Right lobe of liver (tissue), 6 donors: ENCODE data around the gene CDC20B. TPM values are rescaled to one million over a fixed set of nuclear protein-coding genes. Genes with fewer than 3 reads are reported as not detected.

Source experiments
- ATAC-seq, 4 donors: fragments of 200-7000 bp; cut with Tn5 transposase; one replicate each; pipeline ENCODE4 v1.9.1; 2020; ENCODE audit warnings: mild to moderate bottlenecking in 4 of 4, moderate library complexity in 4 of 4
- DNase-seq, 3 donors: peaks; one replicate each; pipeline ENCODE4 v3.0.0-alpha.2; 2020
- H3K27ac ChIP-seq, 3 donors: fragments of 200-600 bp; one replicate each; pipeline ENCODE4 v1.8.0; 2022
- H3K27me3 ChIP-seq, 2 donors: fragments of 200-600 bp; one replicate each; pipeline ENCODE4 v1.8.0; 2022
- H3K36me3 ChIP-seq, 4 donors: fragments of 200-600 bp; sonication (generic) in 1 of 4; one replicate each; pipeline versions ENCODE4 v1.5.1 to v1.8.0; 2017 to 2022; ENCODE audit warnings: control low read depth in 1 of 4
- H3K4me1 ChIP-seq, 4 donors: fragments of 200-600 bp; sonication (generic) in 1 of 4; one replicate each; pipeline versions ENCODE4 v1.5.1 to v1.8.0; 2017 to 2022; ENCODE audit warnings: control low read depth in 1 of 4
- H3K4me3 ChIP-seq, 3 donors: fragments of 200-600 bp; one replicate each; pipeline ENCODE4 v1.8.0; 2022
- H3K9me3 ChIP-seq, 4 donors: fragments of 200-600 bp; sonication (generic) in 1 of 4; one replicate each; pipeline versions ENCODE4 v1.5.1 to v1.8.0; 2017 to 2022; ENCODE audit warnings: control low read depth in 1 of 4
- POLR2A ChIP-seq: fragments of 450-650 bp; IDR thresholded peaks from one replicate; pipeline ENCODE4 v1.6.1; 2017; ENCODE audit warnings: antibody characterized with exemption, mild to moderate bottlenecking
- WGBS: methylation state at CpG from one replicate; pipeline ENCODE4 v1.1.6; 2018; ENCODE audit warnings: low coverage, low lambda C conversion rate; ENCODE audit not compliant: insufficient coverage; ENCODE audit errors: missing lambda C conversion rate; 5-methylcytosine and 5-hydroxymethylcytosine counted together
- intact Hi-C, 2 donors: fragments of 100-400 bp; cut with DNase I; formaldehyde crosslinking; loops; one replicate each; pipeline versions ENCODE4 v1.11.2 to v1.14.1; 2022
- microRNA counts: library from miRNA; unstranded; fragments of <30 nt; microRNA quantifications from one replicate; lab custom pipeline; 2016
- microRNA-seq, 2 donors: library from miRNA; unstranded; fragments of <30 nt; microRNA quantifications; one replicate each; pipeline ENCODE4, GENCODE V29; 2019 to 2020
- small RNA-seq, 2 experiments: library from RNA; depleted of rRNA; stranded (forward); fragments of <200 nt; gene quantifications; one replicate each; pipeline ENCODE3, GENCODE V24; 2016
- total RNA-seq, 6 experiments: library from RNA; depleted of rRNA in 2 of 6; stranded (reverse); fragments of >200 nt in 2 of 6; fragmentation: NEBNext Ultra II Directional in 3 of 6; extraction: Animal tissue kit (Norgen Biotek cat#: 25700) in 3 of 6; gene quantifications; one replicate each; pipeline versions ENCODE4 v1.1.0 to v1.2.4, GENCODE V29; 2016 to 2023
- TF ChIP-seq, protein P1 (sequence below), 4 donors: fragments of 200-600 bp in 3 of 4; fragments of 450-650 bp in 1 of 4; IDR thresholded peaks; one replicate each; pipeline versions ENCODE4 v1.5.1 to v1.8.0; 2016 to 2022; ENCODE audit warnings: antibody characterized with exemption in 4 of 4, mild to moderate bottlenecking in 2 of 4
- donor health status: DM: no; HTN: yes; CAD: no.
- donor health status: DM: no; HTN: no; CAD: no.
- donor health status: DM: no; HTN: no; CAD: no.
- donor health status: DM: no; HTN: yes; CAD: no.
- donor health status: DM: no; HTN: yes; CAD: no.

The CDC20B gene
- total RNA-seq, 6 experiments from 2014 or later, result not detected

DNA sequence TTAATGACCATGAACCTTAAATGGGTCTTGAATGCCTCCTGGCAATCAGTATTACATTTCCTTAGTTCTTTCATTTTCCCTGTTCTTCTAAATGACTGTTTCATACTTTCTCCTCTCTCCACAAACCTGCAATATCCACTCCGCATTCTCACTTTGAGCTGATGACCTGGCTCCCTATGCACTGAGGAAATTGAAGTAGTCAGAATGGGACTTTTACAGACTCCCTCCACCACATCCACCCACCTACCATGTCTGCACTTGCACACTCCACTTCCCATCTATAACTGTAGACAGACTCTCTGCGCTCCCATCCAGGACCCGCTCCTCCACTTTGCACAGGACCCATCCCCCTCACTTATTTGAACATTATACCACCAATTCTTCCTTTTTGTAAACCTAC, 106.7 kb downstream of the CDC20B start:
- H3K27me3 ChIP-seq, result no peaks in the 10 kb centered on the region
- H3K27ac ChIP-seq, result no peak overlapping the region
- intact Hi-C loops, result no loop called here
- WGBS, result 93% methylated on average over 3 of the region's 3 CpGs
- DNase-seq, result no peak
- H3K9me3 ChIP-seq, result no peaks in the 10 kb centered on the region
- ATAC-seq, result no peak
- H3K4me1 ChIP-seq, result no peaks in the 10 kb centered on the region
- H3K4me3 ChIP-seq, result no peak overlapping the region
- TF ChIP-seq POLR2A, result no peak
- TF ChIP-seq, protein P1, sequence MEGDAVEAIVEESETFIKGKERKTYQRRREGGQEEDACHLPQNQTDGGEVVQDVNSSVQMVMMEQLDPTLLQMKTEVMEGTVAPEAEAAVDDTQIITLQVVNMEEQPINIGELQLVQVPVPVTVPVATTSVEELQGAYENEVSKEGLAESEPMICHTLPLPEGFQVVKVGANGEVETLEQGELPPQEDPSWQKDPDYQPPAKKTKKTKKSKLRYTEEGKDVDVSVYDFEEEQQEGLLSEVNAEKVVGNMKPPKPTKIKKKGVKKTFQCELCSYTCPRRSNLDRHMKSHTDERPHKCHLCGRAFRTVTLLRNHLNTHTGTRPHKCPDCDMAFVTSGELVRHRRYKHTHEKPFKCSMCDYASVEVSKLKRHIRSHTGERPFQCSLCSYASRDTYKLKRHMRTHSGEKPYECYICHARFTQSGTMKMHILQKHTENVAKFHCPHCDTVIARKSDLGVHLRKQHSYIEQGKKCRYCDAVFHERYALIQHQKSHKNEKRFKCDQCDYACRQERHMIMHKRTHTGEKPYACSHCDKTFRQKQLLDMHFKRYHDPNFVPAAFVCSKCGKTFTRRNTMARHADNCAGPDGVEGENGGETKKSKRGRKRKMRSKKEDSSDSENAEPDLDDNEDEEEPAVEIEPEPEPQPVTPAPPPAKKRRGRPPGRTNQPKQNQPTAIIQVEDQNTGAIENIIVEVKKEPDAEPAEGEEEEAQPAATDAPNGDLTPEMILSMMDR (IDR thresholded peaks at IDR 0.05), result no peak
- H3K36me3 ChIP-seq, result no peaks in the 10 kb centered on the region

DNA sequence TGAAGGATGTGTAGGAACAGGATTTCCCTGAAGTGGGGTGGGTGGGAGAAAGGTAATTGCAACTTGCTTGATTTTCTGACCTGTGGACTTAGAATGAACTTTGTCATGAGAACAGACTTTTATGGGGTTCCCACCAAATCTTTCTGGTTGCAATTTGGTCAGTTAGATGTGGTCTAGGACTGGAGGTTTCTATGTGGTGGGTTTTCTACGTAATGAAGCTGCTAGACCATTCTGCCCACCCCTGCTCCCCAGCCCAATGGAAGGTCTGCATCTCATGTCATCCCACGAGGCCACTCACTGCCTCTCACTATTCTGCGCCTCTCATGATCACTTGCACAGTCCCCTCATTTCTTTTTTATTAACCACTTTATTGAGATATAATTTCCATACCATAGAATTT, 108.5 kb downstream of the CDC20B start:
- Histone ChIP-seq H3K4me1 (no peaks in the 10 kb centered on the region), H3K4me3 (no peak overlapping the region), H3K27me3 (no peaks in the 10 kb centered on the region), H3K36me3 (no peaks in the 10 kb centered on the region), H3K9me3 (no peaks in the 10 kb centered on the region), H3K27ac (no peak overlapping the region)
- WGBS, result 74% methylated on average over 3 of the region's 3 CpGs
- DNase-seq (no peak), ATAC-seq (no peak)
- intact Hi-C loops, result no loop called here
- TF ChIP-seq POLR2A, result no peak
- TF ChIP-seq, protein P1 (IDR thresholded peaks at IDR 0.05), result no peak

DNA sequence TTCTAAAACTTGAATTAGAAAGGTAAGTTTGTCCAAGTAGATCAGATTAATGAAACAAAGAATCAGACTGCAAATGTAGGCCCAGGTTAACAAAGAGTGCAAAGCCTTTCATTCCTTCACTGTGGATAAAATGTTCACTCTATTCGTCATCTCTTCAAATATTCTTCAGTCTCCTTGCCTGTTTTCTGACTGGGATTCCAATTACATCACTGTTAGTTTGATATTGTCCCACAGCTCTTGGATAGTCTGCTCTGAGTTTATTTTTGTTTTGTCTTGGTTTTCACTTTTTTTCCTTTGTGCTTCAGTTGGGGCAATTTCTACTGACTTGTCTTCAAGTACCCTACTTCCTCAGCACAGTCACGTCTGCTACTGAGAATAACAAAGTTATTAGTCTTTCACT, 109.1 kb downstream of the CDC20B start:
- no peaks in the 10 kb centered on the region for H3K27me3 ChIP-seq
- DNase-seq, result no peak
- H3K36me3 ChIP-seq, result no peaks in the 10 kb centered on the region
- H3K27ac ChIP-seq, result no peak overlapping the region
- H3K9me3 ChIP-seq, result no peaks in the 10 kb centered on the region
- WGBS, result 58% methylated on average over 2 of the region's 2 CpGs
- no peak overlapping the region for H3K4me3 ChIP-seq
- no peaks in the 10 kb centered on the region for H3K4me1 ChIP-seq
- intact Hi-C loops, result no loop called here
- ATAC-seq, result no peak
- TF ChIP-seq, protein P1 (IDR thresholded peaks at IDR 0.05), result no peak
- TF ChIP-seq POLR2A, result no peak

DNA sequence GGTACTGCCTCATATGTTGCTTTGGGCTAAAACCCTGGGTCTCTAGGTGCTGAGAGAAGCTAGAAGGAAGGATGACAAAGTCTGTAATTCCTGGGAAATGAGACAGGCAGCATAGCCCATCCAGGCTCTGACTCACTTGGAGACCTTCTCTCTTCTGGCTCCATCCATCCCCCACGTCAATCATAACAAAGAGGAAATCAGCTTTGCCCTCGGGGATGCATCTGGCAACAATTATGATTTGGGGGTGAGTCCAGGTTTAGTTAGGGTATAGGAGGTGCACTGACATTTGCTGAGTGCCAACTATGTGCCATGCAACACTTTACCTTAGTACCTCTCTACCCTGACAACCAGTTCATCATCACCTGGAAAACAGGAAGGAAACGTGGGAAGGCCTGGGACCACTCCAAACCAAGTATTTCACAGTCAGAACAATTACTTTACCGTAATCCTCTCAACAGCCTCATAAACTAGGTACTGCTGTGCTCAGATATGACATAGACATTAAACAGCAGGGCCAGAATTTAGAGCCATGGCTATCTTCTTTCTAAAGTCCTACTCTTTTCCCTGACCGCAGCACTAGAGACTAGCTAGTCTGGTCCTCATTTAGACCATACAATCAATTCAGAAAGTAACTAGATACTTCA, 109.6 kb downstream of the CDC20B start:
- Histone ChIP-seq H3K9me3 (no peaks in the 10 kb centered on the region), H3K4me1 (no peaks in the 10 kb centered on the region), H3K27ac (no peak overlapping the region), H3K27me3 (no peaks in the 10 kb centered on the region), H3K4me3 (no peak overlapping the region), H3K36me3 (no peaks in the 10 kb centered on the region)
- DNase-seq (no peak), ATAC-seq (no peak)
- 64% methylated on average over 5 of the region's 5 CpGs for whole genome bisulfite sequencing
- TF ChIP-seq, protein P1 (IDR thresholded peaks at IDR 0.05), result no peak
- TF ChIP-seq POLR2A, result no peak
- intact Hi-C loops, result no loop called here

MicroRNAs within 50 kb of the gene (microRNA counts, 767-probe panel; counts per million panel counts)
- 237 counts per million for microRNA hsa-miR-449a (lab: Ali Mortazavi, UCI)
- 237 counts per million for microRNA hsa-miR-449b-5p (lab: Ali Mortazavi, UCI)
- microRNA hsa-miR-449c-5p (lab: Ali Mortazavi, UCI), result 237 counts per million

Small RNA genes lying within 50 kb of the gene (microRNA-seq; reads per million reads assigned to microRNA genes)
- gene MIR449A (10.7 to 11.0 reads per million in 2 donors), gene MIR449B (0 to 0.29 reads per million in 2 donors), gene MIR449C (0 reads per million in 2 donors)

Small RNA genes lying within 50 kb of the gene (small RNA-seq; reads per million reads assigned to genes)
- 0 to 0.10 reads per million in 2 experiments for gene MIR449A
- 0 reads per million in 2 experiments for gene MIR449B
- gene MIR449C, result 0 to 0.39 reads per million in 2 experiments

Other genes starting within 250 kb of the CDC20B start
- 1 to 10 TPM in 1 of 6 experiments, under 1 TPM in 3, not detected in 2; 0.24 to 2.6 (median 0.31) TPM for gene ESM1, start 187.6 kb downstream of the CDC20B start, total RNA-seq
- 1 to 10 TPM in 1 of 6 experiments, under 1 TPM in 5; 0.18 to 1.1 (median 0.56) TPM for gene GZMK, start 148.9 kb downstream of the CDC20B start, total RNA-seq
- 1 to 10 TPM in 4 of 6 experiments, under 1 TPM in 2; 0.53 to 2.9 (median 1.8) TPM for gene GZMA, start 70.5 kb downstream of the CDC20B start, total RNA-seq
- gene GPX8, start 13.0 kb downstream of the CDC20B start, total RNA-seq, result 1 to 10 TPM in 5 of 6 experiments, under 1 TPM in 1; 0.24 to 3.2 (median 1.4) TPM
- gene MCIDAS, start 54.1 kb upstream of the CDC20B start, total RNA-seq, result not detected
- under 1 TPM in 2 of 6 experiments, not detected in 4; 0.31 to 0.75 TPM for gene CCNO, start 60.4 kb upstream of the CDC20B start, total RNA-seq
- gene DHX29, start 134.5 kb upstream of the CDC20B start, total RNA-seq, result 10 to 100 TPM; 10.8 to 18.2 (median 14.7) TPM
- 10 to 100 TPM; 24.7 to 42.4 (median 31.9) TPM for gene MTREX, start 134.8 kb upstream of the CDC20B start, total RNA-seq